Measurements from ENCODE around the gene HEATR3.
"Not testable (repeated sequence)": the region's sequence is repeated elsewhere in the genome, so short reads cannot be mapped to it uniquely, and the experiment has no call there.

The HEATR3 gene

DNA sequence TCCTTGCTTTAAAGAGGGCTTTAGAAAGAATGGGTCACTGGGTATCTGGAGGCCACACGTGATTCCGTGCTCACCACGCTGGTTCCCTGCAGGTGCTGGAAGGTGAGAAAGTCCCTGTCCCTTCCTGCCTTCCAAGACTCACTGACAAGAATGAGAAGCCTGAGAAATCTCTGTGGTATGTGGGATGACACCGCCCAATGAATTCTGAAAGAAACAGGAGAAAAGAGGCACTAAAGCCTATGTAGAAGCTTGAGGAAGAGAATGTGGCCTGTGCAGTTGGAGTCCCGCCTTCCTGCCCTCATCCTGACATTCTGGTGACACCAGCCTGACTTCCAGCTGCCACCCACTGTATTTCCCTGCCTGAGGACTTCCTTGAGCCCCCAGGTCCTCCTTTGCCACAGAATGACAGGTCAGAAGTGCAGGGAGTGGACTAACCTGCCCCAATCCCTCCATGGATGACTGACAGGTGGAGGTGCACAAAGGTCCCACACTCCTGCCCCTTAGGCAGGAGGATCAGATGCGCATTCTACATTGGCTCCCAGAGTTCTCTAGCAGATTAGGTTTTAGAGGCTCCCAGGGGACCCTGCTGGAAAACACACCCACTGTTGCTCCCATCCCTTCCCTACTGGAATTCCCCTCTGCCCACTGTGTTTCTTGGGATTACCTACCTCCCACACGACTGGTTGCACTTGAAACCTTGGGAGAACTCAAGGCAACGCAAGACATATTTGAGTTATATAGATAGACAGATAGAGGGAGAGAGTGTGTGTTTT lies 48.8 kb downstream of the HEATR3 start:
- FAIRE-seq, result no peak

DNA sequence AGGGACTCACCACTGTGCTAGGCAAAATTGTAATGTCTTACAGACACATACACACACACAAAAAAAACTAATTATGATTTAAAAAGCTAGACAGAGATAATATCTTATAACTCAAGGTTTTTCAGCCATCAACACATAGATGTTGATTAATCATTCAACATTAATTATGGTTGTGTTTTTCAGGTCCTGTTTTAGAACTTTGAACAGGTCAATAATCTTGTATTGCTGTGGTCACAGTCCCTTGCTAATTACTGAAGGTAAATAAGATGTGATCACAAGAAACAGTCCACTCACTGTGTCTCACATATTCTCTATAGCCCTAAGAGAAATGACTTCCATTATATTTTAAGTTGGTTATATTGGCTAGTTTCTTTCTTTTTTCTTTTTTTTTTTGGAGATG lies 54.9 kb downstream of the HEATR3 start:
- no peak for FAIRE-seq

DNA sequence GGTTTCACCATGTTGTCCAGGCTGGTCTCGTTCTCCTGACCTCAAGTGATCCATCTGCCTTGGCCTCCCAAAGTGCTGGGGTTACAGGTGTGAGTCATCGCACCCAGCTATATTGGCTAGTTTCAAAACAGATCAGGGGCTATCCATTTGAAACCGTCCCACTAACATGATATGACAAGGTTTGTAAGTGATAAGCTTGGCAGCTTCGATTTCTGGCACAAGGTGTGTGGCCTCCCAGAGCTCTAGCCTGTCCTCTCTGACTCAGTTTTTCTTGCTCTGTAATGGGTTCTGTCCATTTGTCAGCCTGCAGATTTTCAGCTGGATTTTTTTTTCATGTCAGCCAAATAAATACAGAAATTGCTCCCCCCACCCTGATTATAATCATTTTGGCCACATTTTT lies 55.5 kb downstream of the HEATR3 start:
- no peak for FAIRE-seq

DNA sequence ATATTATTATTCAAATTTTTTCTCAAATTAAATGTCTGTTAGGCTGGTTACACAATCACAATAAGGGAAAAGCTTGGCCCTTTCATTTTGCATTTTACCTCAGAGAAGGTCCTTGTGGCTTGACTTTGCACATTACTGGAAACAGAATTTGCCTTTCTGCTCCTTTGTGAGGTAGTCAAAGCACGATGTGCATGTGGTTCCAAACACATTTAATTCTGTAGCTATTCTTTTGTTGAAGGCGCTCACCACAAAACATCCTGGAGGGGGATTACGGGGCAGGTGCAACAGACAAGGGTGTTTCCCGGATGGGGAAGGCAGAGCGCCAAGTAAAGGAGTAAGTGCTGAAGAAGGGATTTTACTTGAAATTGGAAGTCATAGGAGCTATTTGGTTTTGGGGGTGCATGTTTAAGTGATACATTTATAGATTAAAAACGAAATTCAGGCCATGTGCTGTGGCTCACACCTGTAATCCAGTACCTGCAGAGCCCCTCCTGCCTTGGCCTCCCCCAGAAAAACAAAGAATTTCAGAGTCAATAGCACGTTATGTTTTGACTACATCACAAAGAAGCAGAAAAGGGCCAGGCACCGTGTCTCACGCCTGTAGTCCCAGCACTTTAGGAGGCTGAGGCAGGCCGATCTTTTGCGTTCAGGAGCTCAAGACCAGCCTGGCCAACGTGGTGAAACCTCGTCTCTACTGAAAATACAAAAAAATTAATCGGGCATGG lies 56.1 kb downstream of the HEATR3 start:
- FAIRE-seq, result no peak

DNA sequence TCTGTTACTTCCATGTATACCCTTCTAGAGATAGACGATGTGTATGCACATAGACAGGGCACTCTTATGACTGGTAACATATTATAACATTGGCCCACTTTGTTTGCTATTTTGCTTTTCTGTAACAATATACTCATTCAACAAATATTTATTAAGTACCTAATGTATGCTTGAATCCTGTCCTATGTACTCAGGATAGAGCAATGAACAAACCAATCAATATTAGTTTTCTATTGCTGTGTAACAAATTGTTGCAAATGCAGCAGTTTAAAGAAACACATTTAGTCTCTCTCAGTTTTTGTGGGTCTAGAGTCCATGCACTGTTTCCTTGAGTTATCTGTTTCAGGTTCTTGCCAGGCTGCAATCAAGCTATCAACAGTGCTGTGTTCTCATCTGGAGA lies 57.6 kb downstream of the HEATR3 start:
- no peak for FAIRE-seq

DNA sequence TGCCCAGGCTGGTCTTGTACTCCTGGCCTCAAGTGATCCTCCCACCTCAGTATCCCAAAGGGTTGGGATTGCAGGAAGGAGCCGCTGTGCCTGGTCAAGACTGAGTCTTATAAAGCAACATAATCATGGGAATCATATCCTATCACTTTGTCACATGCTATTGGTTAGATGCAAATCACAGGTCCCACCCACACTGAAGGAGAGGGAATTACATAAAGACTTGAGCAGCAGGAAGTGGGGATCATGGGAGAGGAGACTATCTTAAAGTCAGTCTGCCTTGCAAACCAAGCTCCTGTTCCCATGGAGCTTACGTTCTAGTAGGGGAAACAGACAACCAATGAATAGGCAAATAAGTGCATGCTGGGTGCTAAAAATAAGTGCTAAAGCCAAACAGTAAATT lies 59.0 kb downstream of the HEATR3 start:
- no peak for FAIRE-seq

DNA sequence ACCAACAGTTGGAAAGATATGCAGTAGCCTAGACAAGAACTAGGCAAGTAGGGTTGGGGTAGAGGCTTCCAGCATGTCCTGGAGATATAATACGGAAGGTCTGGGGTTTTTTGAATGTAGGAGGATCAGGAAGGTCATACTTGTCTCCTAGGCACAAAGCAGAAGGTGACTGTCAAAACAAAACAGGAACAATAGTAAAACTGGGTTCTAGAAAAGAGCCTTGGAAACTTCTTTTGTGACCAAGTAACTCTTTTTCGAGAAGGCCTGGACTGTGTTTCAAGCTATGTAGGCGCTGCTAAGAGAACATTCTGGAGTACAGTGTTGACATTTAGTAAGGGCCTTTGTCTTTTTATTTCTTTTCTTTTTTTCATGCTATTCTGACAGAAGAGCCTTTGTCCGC lies 60.4 kb downstream of the HEATR3 start:
- FAIRE-seq, result no peak

DNA sequence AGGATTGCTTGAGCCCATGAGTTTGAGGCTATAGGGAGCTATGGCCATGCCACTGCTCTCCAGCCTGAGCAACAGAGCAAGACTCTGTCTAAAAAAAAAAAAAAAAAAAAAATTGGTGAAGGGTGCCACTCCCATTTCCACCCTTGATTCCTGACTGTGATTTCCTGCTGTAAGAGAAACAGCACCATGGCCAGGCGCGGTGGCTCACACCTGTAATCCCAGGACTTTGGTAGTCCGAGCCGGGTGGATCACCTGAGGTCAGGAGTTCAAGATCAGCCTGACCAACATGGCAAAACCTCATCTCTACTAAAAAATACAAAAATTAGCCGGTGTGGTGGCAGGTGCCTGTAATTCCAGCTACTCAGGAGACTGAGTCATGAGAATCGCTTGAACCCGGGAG lies 66.8 kb downstream of the HEATR3 start:
- not testable (repeated sequence) for FAIRE-seq

DNA sequence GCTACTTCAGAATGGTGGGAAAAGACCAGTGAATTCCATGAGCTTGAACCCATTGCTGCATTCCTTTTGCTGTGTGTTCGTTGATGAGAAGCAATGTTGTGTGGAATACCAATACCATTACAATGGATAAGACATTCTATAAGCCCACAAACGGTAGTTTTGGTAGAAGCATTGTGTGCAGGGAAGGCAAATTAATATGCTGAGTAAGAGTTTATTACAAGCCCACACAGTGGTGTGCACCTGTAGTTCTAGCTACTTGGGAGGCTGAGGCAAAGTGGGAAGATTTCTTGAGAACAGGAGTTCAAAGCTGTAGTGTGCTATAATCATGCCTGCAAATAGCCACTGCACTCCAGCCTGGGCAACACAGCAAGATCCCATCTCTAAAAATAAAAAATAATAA lies 67.4 kb downstream of the HEATR3 start:
- no peak for FAIRE-seq

DNA sequence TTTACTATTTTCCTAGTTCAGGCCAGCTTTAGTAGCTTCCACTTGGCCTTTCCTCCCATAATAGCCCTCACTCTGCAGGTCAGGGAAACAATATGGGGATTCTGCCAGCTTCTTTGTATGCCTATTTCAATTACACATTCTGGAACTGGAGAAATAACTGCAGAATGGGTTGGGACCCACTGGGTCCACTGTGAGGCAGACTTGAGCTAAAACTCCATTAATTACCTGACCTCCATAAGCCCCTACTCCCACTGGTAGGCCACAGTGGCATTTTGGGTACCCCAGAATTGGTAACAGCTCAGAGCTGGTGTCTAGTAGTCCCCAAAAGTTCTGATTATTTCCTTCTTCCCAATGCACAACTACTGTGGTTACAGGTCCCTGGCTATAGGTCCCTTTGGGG lies 70.6 kb downstream of the HEATR3 start:
- no peak for FAIRE-seq

DNA sequence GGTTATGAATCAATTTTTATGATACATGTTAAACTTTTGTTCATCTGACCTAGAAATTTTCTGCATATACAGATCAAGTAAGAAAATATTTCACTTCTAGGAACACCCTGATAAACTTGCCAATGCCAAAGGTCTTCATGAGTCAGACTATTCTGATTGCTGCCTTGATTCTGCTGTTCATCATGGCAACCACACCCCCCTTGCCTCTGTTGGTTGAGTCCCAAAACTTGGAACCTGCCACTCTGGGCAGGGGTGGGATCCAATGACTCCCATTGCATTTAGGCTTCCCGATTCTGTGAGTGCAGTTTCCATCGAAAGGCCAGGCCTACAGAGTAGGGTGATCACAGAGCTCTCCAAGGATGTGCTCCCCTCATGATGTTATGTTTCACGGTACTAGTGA lies 71.5 kb downstream of the HEATR3 start:
- FAIRE-seq, result no peak

DNA sequence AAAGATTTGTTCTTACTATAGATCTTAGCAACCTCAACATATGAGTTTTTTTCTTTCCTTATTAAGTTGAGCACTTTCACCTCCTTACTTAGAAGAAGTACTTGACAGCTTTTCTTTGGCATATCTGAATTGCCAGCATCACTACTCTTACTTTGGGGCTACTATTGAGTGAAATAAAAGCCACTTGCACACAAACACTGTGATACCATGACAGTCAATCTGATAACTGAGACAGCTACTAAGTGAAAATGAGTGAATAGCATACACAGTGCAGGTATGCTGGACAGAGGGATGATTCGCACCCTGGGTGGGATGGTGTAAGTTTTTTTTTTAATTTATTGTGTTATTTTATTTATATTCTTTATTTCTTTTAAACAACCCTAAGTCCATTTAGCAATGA lies 73.8 kb downstream of the HEATR3 start:
- no peak for FAIRE-seq

DNA sequence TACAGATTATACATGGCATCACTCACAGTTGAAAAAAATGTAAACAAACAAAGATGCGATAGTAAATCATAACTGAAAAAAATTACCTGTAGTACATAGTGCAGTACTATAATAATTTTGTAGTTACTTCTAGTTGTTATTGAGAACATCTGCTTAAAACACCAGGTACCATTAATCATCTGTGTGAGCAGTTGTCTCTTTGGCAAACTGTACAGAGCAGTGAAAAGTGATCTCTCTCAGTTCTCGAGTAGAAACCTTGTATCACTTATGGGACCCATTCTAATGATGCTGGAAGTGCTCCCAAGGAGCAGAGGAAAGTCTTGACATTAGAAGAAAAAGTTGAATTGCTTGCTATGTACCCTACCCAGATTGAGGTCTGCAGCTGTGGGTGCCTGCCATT lies 78.4 kb downstream of the HEATR3 start:
- no peak for FAIRE-seq

DNA sequence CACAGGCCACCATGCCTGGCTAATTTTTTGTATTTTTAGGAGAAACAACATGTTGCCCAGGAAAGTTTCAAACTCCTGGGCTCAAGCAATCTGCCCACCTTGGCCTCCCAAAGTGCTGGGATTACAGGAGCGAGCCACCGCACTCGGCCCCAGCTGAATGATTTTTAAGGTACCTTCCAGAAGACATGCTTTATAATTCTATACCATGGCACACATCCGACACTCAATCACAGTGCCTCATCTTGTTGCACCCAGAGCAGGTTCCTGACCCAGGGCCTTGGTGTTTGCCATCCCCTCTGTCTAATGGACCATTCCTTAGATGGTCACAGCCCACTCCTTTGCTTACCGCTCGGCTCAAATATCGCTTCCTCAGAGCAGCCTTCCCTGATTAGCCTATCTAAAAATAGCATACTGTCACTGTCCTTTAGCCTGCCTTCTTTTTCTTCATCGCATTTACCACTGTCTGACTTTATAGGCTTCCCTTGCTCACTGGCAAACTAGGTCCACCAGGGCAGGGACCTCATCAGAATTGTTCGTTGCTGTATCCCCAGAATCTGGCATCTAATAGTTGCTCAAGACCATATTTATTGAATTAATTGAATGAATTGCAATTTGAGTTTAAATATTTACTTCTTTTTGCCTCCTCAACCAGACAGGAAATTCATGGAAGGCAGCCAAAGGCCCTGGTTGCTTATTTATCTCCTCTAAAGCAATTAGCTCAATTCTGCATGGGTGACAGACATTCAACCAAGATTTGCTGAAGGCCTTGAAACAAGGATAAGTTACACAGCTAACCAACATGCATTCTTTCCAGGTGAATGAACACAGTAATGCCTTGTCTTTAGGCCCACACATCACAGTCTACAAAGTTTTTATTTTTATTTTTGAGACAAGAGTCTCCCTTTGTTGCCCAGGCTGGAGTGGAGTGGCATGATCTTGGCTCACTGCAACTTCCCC lies 81.0 kb downstream of the HEATR3 start:
- FAIRE-seq, result no peak

DNA sequence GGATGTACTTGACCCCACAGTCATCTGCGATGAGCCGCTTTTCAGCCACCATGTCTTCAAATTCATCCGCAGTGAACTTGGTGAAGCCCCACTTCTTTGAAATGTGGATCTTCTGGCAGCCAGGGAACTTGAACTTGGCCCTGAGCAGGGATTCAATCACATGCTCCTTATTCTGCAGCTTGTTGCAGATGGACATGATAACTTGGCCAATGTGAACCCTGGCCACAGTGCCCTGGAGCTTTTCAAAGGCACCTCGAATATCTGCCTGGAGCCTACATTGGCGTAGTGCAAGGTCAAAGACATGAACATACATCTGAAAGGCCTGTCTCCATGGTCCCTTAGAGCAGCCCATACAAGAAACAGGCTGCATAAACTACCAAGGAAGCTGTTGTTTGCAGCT lies 85.6 kb downstream of the HEATR3 start:
- no peak for FAIRE-seq

DNA sequence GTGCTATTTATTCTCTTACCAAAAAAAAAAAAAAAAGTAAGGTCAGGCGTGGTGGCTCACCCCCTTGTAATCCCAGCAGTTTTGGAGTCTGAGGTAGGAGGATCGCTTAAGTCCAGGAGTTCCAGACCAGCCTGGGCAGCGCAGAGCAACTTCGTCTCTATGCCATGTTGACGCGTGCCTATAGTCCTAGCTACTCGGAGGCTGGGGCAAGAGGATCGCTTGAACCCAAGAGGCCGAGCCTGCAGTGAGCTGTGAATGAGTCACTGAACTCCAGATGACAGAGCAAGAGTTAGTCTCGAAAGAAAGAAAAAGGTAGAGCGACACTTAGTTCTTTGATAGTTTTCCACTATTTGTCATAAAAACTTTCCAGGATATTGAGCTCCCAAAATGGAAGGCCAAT lies 86.0 kb downstream of the HEATR3 start:
- FAIRE-seq, result no peak

DNA sequence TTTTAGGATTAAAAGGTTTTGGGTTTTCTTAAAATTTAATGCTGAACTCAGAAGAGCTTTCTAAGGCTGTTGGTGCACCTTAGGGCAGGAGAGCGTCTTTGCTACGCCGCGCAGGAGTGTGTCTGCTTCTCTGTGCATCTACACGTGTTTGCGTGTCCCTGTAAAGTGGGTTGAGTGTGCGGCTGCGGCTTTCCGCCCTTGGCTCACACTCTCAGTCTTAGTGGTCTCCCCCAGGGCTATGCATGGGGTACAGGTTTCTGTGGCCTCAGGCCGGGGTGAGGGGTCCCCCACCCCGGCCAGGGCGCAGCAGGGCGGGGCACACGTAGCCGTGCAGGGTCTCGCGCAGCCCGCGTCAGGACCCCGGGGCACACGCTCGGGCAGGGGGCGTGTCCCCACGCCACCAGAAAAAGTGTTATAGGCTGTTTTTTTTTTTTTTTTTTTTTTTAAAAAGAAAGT lies 86.6 kb downstream of the HEATR3 start:
- no peak for FAIRE-seq

DNA sequence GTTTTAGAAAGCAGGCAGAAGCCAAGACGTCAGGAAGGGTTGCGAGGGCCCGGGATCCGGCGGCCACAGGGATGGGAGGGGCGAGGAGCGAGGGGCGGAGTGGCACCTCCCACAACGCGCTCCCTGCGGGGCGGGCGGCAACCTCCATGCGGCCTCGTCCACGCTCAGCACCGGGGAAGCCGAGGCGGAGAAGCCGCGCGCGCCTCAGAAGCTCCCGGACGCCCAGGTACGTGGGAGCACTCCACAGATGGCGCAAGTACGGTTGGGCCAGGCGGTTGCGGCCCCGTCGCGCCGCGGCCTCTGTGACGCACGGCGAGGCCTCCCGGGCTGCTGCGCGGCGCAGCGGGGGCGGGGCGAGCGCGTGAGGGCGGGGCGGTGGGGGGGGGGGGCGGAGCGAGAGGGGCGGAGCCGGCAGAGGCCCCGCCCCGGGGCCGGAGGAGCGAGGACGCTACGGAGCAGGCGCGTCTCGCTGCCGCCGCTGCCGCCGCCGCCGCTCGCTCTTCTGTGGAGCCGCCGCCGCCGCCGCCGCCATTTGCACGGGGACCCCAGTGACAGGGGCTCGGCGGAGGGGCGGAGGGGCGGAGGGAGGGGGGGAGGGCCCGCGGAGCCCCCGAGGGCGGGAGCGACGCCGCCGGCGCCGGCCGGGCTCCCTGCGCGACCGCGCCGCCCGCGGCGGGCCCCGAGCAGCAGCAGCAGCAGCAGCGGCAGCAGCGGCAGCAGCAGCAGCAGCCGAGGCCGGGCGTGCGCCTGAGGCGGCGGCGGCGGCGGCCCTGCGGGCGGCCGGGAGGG lies 87.2 kb downstream of the HEATR3 start, which contains the start of gene TENT4B:
TENT4B (plus strand) TSS at position 500 of the 789 bp plus-strand sequence. CDS start 316 bp downstream, outside the sequence.
- FAIRE-seq, result no peak

DNA sequence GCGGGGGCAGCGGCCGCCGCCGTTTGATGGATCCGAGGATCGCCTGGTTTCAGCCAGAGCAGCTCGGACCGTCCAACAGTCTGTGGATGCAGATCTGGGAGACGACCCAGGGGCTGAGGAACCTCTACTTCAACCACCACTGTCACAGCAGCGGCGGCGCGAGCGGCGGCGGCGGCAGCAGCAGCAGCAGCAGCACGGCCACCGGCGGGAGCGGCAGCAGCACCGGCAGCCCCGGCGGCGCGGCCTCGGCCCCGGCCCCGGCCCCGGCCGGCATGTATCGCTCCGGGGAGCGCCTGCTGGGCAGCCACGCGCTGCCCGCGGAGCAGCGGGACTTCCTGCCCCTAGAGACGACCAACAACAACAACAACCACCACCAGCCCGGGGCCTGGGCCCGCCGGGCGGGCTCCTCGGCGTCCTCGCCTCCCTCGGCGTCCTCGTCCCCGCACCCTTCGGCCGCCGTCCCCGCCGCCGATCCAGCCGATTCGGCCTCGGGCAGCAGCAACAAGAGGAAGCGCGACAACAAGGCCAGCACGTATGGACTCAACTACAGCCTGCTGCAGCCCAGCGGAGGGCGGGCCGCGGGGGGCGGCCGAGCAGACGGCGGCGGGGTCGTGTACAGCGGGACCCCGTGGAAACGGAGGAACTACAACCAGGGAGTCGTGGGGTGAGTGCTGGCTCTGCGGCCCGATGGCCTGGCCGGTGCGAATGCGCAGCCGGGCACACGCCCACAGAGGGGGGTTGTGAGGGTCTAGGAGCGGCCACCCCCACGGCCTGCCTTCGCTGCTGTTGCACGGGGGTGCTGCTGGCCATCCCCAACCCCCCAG lies 88.0 kb downstream of the HEATR3 start:
- no peak for FAIRE-seq

DNA sequence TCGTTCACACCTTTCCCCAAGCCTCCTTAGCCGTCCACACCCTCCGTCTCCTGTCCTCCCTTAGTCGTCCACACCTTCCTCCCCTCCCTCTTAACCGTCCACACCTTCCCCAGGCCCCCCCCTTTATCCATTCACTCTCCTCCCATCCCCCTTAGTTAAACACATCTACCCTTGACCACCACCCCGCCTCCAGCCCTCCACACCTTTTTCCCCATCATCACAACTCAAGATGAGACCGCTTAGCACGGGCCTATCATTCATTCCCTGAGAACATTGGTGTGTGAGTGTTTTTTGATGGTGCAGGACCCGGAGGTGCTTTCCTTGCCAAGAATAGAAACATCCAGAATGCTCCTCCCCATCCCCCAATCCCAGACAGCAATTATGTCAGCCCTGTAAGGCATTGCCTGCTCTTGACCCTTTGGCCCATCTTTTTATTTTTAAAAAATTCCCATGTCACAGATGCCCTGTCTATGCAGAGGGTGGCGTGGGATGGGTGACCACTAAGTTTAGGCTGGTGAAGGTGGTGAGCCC lies 88.7 kb downstream of the HEATR3 start:
- FAIRE-seq, result no peak

DNA sequence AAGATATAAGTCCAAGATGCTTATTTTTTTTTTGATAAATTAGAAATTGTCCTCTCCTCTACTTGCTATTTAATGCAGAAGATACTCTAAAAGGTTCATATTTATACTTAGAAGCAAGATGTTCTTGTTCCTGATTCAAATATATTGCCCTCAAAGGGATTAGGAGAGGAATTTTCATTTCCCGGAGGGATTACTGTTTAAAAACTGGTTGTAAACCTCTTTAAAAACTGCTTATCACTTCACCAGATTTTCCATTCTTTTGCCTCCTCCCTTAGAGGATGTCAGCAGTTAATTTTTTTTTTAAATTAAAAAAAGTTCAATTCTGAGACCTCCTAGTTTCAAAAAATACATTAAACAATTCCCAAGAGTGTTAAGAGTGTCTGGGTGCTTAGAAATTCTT lies 90.2 kb downstream of the HEATR3 start:
- no peak for FAIRE-seq

Data from colon (tissue), 2 donors.